Nephron progenitor cell (in vitro differentiated cells): ENCODE results near the gene CHPF.

ENCODE experiments used
- DNase-seq: peaks from one replicate; pipeline ENCODE4 v3.0.0; 2021
- H3K27ac Mint-ChIP-seq: 2 replicates; pipeline ENCODE4 v1.8.0; 2021; ENCODE audit warnings: mild to moderate bottlenecking, moderate library complexity, mixed read lengths
- H3K27me3 Mint-ChIP-seq: 2 replicates; pipeline ENCODE4 v1.8.0; 2021; ENCODE audit warnings: mild to moderate bottlenecking, low read depth, mixed read lengths; ENCODE audit not compliant: poor library complexity
- H3K36me3 Mint-ChIP-seq: 2 replicates; pipeline ENCODE4 v1.8.0; 2021; ENCODE audit warnings: low read depth, mixed read lengths
- H3K4me1 Mint-ChIP-seq: 2 replicates; pipeline ENCODE4 v1.8.0; 2021; ENCODE audit warnings: mixed read lengths
- H3K4me3 Mint-ChIP-seq: 2 replicates; pipeline ENCODE4 v1.8.0; 2021; ENCODE audit warnings: mild to moderate bottlenecking, moderate library complexity, mixed read lengths
- H3K9me3 Mint-ChIP-seq: 2 replicates; pipeline ENCODE4 v1.8.0; 2021; ENCODE audit warnings: mild to moderate bottlenecking, moderate library complexity, mixed read lengths
- TF ChIP-seq, protein P1 (sequence below): fragments of 200-600 bp; sonication (generic); IDR thresholded peaks from 2 replicates; pipeline ENCODE4 v1.5.0; 2021; ENCODE audit warnings: antibody characterized with exemption

Gene CHPF

DNA sequence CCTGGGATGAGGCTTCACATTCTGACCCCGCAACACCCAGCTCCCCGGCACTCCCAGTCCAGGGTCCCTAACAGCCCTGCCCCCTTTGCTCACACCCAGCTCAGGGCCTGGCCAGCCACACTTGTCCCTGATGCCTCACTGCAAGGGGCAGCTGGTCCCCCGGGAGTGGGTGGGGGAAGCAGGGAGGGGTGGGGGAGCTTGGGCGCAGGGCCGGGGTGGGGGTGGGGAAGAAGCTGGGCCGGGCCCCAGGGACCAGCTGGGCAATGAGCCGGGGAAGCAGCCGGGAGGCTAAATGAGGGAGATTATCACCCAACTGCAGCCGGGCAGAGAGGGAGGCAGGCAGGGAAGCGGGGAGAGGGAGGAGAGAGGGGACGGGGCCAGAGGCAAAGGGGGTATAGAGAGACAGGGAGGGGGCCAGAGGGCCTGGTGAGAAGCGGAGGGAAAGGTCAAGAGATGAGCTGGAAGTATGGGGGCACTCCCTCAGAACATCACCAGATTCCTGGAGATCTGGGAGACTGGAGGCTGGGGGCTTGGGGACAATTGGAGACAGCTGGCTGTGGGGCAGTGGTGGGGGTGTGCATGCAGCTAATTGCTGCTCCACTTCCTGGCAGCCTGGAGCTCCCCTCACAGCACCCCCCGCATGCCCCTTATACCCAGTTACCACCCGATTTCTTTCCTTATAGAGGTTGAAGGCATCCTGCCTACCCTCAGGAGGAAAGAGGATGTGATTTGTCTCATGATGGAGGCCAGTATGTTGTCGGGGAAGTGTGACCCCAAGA lies 31.9 kb downstream of the CHPF start:
- Mint-ChIP-seq H3K36me3 (peaks cover under 1% of the 10 kb centered on the region), H3K4me3 (peak overlapping the region; percentile 58), H3K27me3 (peaks cover 60% of the 10 kb centered on the region), H3K4me1 (peaks cover 72% of the 10 kb centered on the region), H3K27ac (no peak overlapping the region), H3K9me3 (no peaks in the 10 kb centered on the region)
- no peak for DNase-seq
- TF ChIP-seq, protein P1, sequence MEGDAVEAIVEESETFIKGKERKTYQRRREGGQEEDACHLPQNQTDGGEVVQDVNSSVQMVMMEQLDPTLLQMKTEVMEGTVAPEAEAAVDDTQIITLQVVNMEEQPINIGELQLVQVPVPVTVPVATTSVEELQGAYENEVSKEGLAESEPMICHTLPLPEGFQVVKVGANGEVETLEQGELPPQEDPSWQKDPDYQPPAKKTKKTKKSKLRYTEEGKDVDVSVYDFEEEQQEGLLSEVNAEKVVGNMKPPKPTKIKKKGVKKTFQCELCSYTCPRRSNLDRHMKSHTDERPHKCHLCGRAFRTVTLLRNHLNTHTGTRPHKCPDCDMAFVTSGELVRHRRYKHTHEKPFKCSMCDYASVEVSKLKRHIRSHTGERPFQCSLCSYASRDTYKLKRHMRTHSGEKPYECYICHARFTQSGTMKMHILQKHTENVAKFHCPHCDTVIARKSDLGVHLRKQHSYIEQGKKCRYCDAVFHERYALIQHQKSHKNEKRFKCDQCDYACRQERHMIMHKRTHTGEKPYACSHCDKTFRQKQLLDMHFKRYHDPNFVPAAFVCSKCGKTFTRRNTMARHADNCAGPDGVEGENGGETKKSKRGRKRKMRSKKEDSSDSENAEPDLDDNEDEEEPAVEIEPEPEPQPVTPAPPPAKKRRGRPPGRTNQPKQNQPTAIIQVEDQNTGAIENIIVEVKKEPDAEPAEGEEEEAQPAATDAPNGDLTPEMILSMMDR: no peak

DNA sequence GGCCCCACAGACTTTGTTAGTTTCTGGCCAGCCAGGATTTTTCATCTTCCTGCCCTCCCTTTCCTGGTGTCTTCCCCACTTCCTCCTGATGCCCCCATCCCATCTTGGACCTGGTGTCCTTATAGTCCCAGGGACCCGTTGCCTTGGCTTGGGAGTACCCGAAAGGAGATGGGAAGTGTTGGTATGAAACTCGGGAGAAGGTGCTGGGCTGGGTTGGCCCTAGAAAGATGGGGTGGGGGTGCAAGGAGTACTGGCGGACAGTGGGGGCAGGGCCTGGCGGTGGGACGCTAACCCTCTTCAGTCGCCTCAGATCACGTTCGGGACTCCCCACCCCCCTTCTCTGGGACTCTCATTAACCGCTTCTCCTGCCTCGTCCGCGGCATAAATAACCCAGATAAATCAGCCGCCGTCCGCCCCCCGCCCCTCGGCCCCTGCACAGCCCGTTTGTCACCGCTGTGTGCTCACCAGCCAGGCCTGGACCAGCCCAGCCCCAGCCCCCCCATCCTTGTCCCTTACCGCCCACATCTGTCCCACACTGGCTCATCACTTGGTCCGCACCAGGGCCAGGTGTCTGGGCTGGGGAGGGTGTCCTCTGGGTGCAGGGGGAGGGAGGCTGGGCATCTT lies 33.0 kb downstream of the CHPF start:
- TF ChIP-seq, protein P1: no peak
- Mint-ChIP-seq H3K27ac (no peak overlapping the region), H3K36me3 (peaks cover 5% of the 10 kb centered on the region), H3K27me3 (peaks cover 57% of the 10 kb centered on the region), H3K4me1 (peaks cover 64% of the 10 kb centered on the region), H3K9me3 (no peaks in the 10 kb centered on the region), H3K4me3 (peak overlapping the region; percentile 78)
- DNase-seq: peak; percentile 63

DNA sequence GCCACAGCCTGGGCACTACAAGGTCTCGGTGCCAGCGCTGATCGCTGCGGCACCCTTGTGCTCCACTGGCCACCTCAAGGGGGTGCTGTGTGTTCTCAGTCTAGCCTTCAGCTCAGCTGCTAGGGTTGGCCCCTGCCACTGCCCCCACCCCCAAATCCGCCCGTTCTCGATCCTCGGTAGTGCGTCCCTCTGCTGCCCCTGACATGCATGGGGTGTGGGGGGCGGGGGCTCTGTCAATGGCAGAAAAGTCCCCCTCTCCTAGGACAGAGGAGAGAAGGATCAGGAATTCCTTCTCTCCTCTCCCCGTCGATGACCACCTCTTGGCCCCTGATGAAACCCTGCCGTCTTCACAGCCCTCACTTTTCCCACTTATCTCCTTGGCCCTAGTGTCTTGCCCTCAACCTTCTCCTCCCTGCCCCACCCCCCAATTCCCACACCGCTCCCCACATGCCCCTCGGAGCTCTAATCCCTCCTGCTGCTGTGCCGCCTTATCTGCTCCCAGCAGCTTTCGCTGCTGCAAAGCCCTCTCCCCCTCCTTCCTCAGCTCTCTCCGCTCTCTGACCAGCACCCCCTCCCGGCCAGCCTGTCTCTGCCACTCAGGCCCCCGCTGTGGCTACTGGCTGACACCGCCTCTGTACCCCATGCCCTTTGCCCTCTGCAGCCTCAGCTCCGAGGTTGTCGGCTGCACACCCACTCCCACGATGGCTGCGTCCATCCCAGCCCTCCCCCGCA lies 33.7 kb downstream of the CHPF start:
- peaks cover 50% of the 10 kb centered on the region for H3K27me3 Mint-ChIP-seq
- TF ChIP-seq, protein P1: peak; percentile 49
- H3K9me3 Mint-ChIP-seq: no peaks in the 10 kb centered on the region
- no peak overlapping the region for H3K27ac Mint-ChIP-seq
- DNase-seq: peak; percentile 78
- peaks cover 5% of the 10 kb centered on the region for H3K36me3 Mint-ChIP-seq
- peak overlapping the region; percentile 78 for H3K4me3 Mint-ChIP-seq
- H3K4me1 Mint-ChIP-seq: peaks cover 63% of the 10 kb centered on the region

DNA sequence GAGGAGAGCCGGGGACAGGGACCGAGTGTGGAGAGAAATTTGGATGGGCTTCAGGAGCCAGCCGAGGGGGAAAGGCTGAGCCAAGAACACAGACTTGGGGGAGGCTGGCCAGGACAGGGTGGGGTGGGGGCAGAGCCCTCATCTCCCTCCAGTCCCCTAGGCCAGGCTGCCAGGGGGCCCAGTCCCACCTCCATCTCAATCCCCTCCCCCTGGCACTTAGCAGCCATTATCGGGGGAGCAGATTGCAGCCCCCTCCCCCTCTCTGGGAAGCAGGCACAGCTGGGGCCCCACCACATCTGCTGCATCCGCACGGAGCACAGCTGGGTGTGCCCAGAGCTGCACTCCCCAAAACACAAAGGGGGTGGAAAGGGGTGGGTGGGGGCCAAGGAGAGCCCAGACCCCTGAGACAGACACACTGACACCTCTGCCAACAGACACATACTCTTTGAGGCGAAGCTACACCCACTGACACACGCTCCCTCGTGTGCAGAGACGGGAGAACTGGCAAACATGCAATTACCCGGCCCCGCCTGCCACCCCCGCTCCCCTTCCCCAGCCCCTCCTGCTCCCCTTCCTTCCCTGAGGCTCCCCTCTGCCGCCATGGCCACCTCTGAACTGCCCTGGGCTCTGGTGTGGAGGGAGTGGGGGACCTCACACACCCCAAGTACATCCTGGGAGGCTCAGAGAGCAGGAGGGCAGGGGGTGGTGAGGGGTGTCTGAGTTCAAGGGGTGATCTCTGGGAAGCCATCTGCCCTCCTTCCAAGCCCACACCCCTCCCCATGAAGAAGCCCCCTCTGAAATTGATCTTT lies 34.4 kb downstream of the CHPF start:
- DNase-seq: no peak
- Mint-ChIP-seq H3K9me3 (no peaks in the 10 kb centered on the region), H3K36me3 (peaks cover 5% of the 10 kb centered on the region), H3K27ac (no peak overlapping the region), H3K27me3 (peaks cover 50% of the 10 kb centered on the region), H3K4me1 (peaks cover 61% of the 10 kb centered on the region), H3K4me3 (peak overlapping the region; percentile 78)
- TF ChIP-seq, protein P1: no peak

DNA sequence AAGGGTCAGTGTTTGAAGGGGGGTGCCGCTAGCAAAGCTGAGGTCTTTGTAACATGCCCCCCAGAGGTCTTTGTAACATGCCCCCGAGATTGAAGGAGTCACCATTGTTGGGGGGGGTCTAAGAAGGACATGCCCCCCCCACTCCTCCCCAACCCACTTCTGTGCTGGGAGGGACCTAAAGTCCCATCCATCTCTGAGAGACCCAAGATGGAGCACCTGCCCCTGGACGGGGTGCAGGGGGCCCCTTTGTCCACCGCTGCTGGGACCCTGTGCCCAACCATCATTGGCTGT lies 35.2 kb downstream of the CHPF start:
- no peaks in the 10 kb centered on the region for H3K9me3 Mint-ChIP-seq
- H3K27ac Mint-ChIP-seq: no peak overlapping the region
- H3K27me3 Mint-ChIP-seq: peaks cover 46% of the 10 kb centered on the region
- H3K4me1 Mint-ChIP-seq: peaks cover 53% of the 10 kb centered on the region
- H3K4me3 Mint-ChIP-seq: no peak overlapping the region
- no peak for DNase-seq
- peaks cover 5% of the 10 kb centered on the region for H3K36me3 Mint-ChIP-seq
- TF ChIP-seq, protein P1: no peak
